ENCODE data around the gene IFNK.
A peak's percentile ranks its signal among the peaks of the same experiment; 100 is the strongest.

IFNK gene

GRCh38 chr9:27511771-27512170 is 12.3 kb upstream of the IFNK start:
- no peak for DNase-seq (ENCODE audit: low spot score)

GRCh38 chr9:27514551-27514950 is 9.5 kb upstream of the IFNK start:
- no peak for DNase-seq (ENCODE audit: low spot score)

- no peak for DNase-seq (ENCODE audit: low spot score)
Observed at GRCh38 chr9:27518006-27518405, 6.1 kb upstream of the IFNK start.

- no peak for DNase-seq (ENCODE audit: low spot score)
Observed at GRCh38 chr9:27518809-27519208, 5.3 kb upstream of the IFNK start.

DNA sequence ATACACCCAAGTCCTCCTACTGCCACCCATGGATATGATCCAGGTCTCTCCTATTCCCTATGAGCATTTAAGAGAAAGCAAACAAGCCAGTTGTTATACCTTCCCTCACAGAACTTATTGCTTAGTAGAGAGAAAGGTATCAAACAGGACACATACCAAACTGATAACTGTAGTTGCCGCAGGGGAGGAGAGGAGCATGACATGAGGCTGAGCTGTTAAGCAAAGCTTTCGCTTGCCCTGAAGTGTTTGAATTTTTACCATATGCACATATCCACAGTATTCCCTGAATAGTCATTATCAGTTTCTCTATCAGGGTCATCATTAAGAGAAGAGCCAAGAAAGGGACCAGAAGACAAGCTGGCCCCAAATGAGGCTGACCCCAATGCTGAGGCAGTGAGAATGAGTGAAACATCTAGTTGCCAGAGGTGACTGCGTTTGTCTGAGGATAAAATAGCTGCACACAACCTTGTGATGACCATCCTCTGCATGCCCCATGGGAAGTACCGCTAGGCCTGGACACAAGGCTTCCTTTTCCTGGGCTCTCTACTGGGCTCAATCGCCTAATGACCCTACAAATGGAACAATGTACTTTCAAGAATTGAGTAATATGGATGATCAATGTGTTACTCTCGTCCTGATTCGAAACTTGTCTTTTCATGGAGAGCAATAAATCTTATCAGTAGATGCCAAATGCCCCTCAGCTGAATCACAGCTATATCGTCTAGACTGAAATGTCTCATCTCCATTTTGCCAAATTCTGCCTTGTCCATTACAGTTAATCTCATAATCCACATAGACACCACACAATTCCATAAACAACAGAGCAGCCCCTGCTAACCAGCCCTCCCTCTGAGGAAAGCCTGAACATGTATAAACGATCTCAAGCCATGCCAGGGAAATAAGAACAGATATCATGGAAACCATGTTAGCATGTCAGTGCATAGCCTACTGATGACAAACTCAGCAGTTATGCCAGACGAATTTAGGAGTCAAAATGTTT is 4.3 kb upstream of the IFNK start:
- DNase-seq (ENCODE audit: low spot score) = no peak

- DNase-seq (ENCODE audit: low spot score) = no peak
Observed at GRCh38 chr9:27520986-27521385, 3.1 kb upstream of the IFNK start.

DNA sequence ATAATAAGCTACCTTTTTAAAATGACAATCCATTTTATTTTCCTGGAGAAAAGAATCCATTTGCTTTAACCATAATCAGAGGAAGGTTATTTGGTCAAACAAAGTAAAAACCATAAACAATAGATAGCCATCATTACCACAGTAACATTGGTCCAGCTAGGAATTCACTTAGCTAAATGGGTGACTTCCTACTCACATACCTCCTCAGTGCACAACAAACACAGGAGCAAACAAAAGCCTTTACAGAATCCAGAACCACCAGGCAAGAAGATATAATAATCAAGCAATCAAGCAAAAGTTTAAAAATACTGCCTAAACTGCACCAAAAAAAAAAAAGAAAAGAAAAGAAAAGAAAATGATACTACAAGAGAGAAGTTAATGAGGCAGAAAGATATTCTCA is 949 bp upstream of the IFNK start:
- no peak for DNase-seq (ENCODE audit: low spot score)

GRCh38 chr9:27527702-27528075 is 3.6 kb downstream of the IFNK start:
- DNase-seq (ENCODE audit: low spot score) = no peak

DNA sequence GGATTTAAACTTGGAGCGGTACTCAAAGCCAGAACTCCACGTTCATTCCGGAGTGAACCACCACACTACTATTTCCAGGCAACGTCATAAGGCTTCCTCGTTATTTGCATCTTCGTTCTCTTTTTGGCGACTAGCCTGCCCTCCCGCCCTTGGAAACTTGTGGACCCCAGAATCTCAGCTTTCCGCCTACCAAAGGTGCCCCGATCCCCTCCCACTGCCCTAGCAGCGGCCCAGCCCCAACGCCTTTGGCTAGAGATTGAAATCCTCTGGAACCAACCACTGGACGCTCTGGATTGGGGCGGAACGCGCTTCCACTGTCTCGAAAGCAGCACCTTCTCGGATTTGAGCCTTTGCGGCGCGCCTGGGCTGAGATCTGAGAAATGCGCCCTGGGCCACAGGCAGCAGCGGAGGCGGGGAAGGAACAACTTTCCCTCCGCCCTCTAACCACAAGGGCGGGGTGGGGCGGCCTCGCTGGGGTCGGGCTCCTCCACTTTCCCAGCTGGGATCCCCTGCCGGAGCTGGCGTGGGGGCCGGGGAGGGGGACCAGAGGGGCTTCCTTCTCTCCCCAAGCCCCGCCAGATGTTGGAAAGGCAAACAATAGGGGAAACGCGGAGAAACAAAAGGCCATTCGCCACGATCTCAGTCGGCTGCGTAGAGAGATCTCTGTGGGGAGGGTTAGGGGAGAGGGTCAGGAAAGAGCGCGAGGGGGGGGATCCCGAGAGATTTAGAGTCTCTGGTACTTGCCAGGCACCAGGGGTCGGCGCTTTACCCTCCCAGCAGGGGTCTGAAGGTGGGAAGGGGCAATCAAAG is 4.2 kb downstream of the IFNK start:
- DNase-seq (ENCODE audit: low spot score) = peak; percentile 25

DNA sequence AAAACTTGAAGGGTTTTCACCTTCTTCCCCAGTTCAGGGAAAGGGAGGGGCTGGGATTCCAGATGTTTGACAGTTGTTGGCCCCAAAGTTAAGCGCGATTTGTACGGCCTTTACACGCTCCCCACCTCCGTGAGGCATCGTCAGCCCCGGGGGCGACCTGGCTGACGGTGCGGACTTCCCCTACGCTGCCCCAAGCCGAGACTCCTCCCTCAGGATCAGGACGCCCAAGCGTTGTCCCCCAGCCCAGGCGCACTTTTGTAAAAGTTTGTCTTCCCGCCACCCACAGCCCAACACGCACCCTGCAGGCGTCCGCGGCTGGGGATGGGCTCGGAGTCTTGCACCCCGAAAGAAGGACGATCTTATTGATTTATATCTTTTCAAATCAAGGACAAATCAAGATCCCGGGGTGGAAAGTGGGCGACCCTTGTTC is 4.8 kb downstream of the IFNK start:
- DNase-seq (ENCODE audit: low spot score) = peak; percentile 21

GRCh38 chr9:27529316-27530278 is 5.5 kb downstream of the IFNK start, which contains the start of gene MOB3B:
MOB3B (minus strand) TSS chr9:27529814; CDS start chr9:27455550, 74,264 bp downstream.
- peak; percentile 75 for DNase-seq (ENCODE audit: low spot score)

- DNase-seq (ENCODE audit: low spot score) = no peak
Observed at GRCh38 chr9:27530915-27531755, 7.0 kb downstream of the IFNK start.

DNA sequence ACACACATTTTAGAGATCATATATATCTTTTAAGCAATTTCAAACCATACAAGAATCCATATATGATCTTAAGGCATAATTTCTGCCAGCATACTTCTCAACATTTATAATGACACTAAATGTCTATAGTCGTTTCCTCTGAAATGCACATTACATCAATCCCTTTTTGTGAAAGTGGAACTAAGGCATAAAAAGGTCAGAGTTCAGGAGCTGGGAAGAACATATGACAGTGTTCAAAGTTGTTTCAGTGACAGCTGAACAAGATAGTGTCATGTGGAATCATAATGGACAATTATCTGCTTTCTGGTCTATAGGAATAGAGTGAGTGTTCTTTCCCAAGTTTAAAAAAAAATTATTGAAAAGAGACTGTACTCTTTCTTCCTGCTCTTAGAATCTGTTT is 8.0 kb downstream of the IFNK start:
- DNase-seq (ENCODE audit: low spot score) = no peak

- no peak for DNase-seq (ENCODE audit: low spot score)
Observed at GRCh38 chr9:27533311-27533710, 9.2 kb downstream of the IFNK start.

GRCh38 chr9:27534131-27534530 is 10.0 kb downstream of the IFNK start:
- no peak for DNase-seq (ENCODE audit: low spot score)

- DNase-seq (ENCODE audit: low spot score) = no peak
Observed at GRCh38 chr9:27534658-27535209, 10.6 kb downstream of the IFNK start.

DNA sequence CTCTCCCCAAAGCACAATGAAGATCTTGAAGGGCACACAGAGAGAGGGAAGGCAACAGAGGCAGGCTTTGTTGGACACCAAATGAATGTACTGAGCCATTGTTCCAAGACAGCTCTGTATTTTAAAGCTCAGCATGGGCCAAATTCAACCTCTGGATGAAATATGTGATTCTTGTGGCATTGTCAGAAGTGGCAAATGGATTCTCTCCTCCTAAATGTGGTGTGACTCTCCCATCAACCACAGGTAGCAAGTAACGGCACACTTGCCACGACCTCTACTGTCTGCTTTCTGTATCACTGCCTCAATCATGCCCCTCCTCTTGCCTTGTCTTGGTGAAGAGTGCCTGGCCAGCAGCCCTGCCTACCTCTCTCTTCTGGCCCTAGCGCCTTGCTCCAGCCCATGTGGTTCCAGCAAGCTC is 11.6 kb downstream of the IFNK start:
- DNase-seq (ENCODE audit: low spot score) = no peak

- DNase-seq (ENCODE audit: low spot score) = no peak
Observed at GRCh38 chr9:27536168-27536567, 12.1 kb downstream of the IFNK start.

GRCh38 chr9:27537027-27537435 is 12.9 kb downstream of the IFNK start:
- no peak for DNase-seq (ENCODE audit: low spot score)

DNA sequence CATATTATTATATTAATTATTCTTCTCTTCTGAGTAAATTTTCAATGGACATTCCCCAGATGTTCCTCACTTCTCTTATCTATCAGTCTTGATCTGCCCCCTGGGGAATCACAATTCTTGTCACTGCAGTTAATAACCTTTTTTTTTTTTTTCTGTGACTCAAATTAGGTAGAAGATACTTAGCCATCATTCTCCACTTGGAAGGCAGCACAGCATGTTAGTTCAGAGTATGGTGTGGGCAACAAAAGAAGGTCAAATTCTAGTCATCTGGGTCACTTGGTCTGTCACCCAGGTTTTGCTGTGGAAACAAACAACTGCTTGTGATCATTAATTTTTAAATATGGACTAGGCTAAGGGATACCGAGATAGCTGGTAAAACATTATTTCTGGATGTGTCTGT is 13.7 kb downstream of the IFNK start:
- DNase-seq (ENCODE audit: low spot score) = no peak
